Measurements from ENCODE around the gene CYB561A3. TPM values are rescaled to one million over a fixed set of nuclear protein-coding genes. Genes with fewer than 3 reads are reported as not detected.

Gene CYB561A3
- total RNA-seq, 1 experiment from 2014 or later = 96.9 TPM

DNA sequence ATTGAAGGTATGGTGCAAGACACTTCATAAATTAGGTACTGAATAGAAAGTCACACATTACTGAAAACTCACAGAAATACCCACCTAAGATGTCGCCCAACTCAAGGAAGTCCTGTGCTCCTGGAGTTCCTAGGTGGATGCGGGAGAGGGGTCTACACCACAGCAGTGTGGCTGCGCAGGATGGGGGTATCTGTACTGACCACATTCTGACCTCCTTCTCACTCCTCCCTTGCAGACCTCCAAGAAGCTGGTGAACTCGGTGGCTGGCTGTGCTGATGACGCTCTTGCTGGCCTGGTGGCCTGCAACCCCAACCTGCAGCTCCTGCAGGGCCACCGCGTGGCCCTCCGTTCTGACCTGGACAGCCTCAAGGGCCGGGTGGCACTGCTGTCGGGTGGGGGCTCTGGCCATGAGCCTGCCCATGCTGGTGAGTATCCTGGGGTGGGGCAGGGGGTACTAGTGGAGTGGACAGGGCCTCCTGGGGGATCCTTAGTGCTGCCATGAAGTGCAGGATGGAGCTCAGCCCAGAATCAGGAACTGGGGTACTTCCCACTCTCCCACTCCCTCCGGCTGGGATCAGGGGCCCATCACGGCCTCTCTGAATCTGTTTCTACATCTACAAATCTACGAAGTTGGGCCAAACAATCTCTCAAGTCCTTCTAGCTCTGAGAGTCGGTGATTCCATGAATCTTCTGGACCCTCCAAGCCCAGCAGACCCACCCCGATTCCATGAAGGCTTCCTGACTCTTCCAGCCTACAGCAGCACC is 23.8 kb downstream of the CYB561A3 start:
- H3K27me3 ChIP-seq (ENCODE audit: insufficient read depth, low read depth) = no peaks in the 10 kb centered on the region
- H3K79me2 ChIP-seq (ENCODE audit: low read depth) = peaks cover 8% of the 10 kb centered on the region
- H3F3A ChIP-seq (ENCODE audit: insufficient read depth, low read depth) = peaks cover 26% of the 10 kb centered on the region
- H3K9me2 ChIP-seq (ENCODE audit: insufficient read depth) = no peaks in the 10 kb centered on the region
- intact Hi-C loops (cut with micrococcal nuclease; ENCODE audit: unreplicated experiment) = loop anchor here (10.0 kb wide), 2 partner anchors 83 to 177 kb away; no protein-coding TSS in a partner anchor
- H3K4me1 ChIP-seq (replicated peaks; ENCODE audit: insufficient read depth) = peaks cover 17% of the 10 kb centered on the region
- H3K27ac ChIP-seq = no peak overlapping the region
- POLR2A ChIA-PET (ENCODE audit: unreplicated experiment) = interaction anchor here (0.6 kb wide), 2 partner anchors 22 to 35 kb away, joined by 4 to 8 read pairs; no protein-coding TSS in a partner anchor
- no peak for DNase-seq
- H3K9me3 ChIP-seq (ENCODE audit: insufficient read depth, low read depth) = no peaks in the 10 kb centered on the region
- no peak overlapping the region for H3K4me2 ChIP-seq
- H4K20me1 ChIP-seq (ENCODE audit: insufficient read depth) = no peaks in the 10 kb centered on the region
- TF ChIP-seq, protein P1, sequence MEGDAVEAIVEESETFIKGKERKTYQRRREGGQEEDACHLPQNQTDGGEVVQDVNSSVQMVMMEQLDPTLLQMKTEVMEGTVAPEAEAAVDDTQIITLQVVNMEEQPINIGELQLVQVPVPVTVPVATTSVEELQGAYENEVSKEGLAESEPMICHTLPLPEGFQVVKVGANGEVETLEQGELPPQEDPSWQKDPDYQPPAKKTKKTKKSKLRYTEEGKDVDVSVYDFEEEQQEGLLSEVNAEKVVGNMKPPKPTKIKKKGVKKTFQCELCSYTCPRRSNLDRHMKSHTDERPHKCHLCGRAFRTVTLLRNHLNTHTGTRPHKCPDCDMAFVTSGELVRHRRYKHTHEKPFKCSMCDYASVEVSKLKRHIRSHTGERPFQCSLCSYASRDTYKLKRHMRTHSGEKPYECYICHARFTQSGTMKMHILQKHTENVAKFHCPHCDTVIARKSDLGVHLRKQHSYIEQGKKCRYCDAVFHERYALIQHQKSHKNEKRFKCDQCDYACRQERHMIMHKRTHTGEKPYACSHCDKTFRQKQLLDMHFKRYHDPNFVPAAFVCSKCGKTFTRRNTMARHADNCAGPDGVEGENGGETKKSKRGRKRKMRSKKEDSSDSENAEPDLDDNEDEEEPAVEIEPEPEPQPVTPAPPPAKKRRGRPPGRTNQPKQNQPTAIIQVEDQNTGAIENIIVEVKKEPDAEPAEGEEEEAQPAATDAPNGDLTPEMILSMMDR (conservative IDR thresholded peaks at IDR 0.05) = no peak
- TF ChIP-seq EZH2 (IDR thresholded peaks at IDR 0.05; ENCODE audit: low read depth) = no peak
- no peaks in the 10 kb centered on the region for H3K36me3 ChIP-seq (ENCODE audit: low read depth)
- H2AFZ ChIP-seq = no peak overlapping the region
- CTCF ChIA-PET = interaction anchor here (0.6 to 2.3 kb wide), 2 partner anchors 24 to 1878 kb away, joined by 5 to 31 read pairs; partner anchors contain the start of genes CYB561A3 and TMEM138
- H3K4me3 ChIP-seq = no peak overlapping the region
- BruUV-seq (replicated peaks) = no TSS peak

DNA sequence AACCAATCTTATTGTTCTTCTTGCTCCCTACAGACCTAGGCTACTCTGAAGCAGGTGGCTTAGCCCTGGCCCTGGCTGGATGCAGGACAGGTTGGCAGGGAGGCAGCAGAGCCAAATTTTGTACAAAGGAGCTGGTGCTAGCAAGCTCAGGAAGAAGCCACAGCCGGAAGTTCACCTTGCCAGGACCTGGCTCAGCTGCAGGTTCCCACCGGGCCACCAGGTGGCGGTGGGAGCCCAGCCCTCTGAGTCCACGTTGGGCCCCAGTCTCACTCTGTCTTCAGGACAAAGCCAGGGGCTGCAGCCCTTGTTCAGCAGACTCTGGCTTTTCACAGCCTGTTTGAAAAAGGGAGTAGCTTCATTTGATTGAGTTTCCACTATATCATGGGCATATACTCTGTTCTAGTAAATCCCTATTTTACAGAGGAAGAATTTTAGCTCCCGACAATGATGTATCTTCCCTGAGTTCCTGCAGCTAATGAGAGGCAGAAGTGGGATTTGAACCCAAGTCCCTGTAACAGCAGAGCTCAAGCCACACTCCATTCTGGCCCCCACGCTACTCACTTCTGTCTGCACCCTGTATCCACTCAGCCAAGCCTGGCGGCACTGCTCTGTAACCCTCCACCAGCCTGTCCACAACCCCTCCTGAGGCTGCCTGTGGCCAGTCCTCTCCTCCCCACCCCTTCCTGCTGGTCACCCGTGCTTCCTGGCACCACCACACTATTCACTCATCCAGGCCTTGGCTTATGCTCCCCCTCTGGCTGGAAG is 25.3 kb downstream of the CYB561A3 start:
- Histone ChIP-seq H3K79me2 (ENCODE audit: low read depth) (peaks cover 23% of the 10 kb centered on the region), H2AFZ (peak overlapping the region; percentile 58; the same call in 1 of the 2 replicates), H3K4me1 (replicated peaks; ENCODE audit: insufficient read depth) (peaks cover 24% of the 10 kb centered on the region), H3K9me3 (ENCODE audit: insufficient read depth, low read depth) (no peaks in the 10 kb centered on the region), H3K9me2 (ENCODE audit: insufficient read depth) (no peaks in the 10 kb centered on the region), H4K20me1 (ENCODE audit: insufficient read depth) (peaks cover 8% of the 10 kb centered on the region), H3K4me3 (no peak overlapping the region), H3K4me2 (peak overlapping the region; percentile 26; the same call in 1 of the 2 replicates), H3K27ac (peak overlapping the region; percentile 39; the same call in 1 of the 2 replicates), H3K36me3 (ENCODE audit: low read depth) (no peaks in the 10 kb centered on the region), H3F3A (ENCODE audit: insufficient read depth, low read depth) (peaks cover 26% of the 10 kb centered on the region), H3K27me3 (ENCODE audit: insufficient read depth, low read depth) (no peaks in the 10 kb centered on the region)
- POLR2A ChIA-PET (ENCODE audit: unreplicated experiment) = interaction anchor here (0.5 to 0.9 kb wide), 5 partner anchors 25 to 573 kb away, joined by 3 to 13 read pairs (median 4); partner anchors contain the start of genes CYB561A3 and TMEM138
- DNase-seq = peak; percentile 71 to 90
- intact Hi-C loops (cut with micrococcal nuclease; ENCODE audit: unreplicated experiment) = loop anchor here (1.0 to 10.0 kb wide), 4 partner anchors 25 to 178 kb away; partner anchors contain the start of gene CYB561A3
- CTCF ChIA-PET = interaction anchor here (0.6 to 2.3 kb wide), 19 partner anchors 9 to 492 kb away, joined by 3 to 45 read pairs (median 4); partner anchors contain the start of genes CPSF7, CYB561A3, SDHAF2 and TMEM138
- TF ChIP-seq EZH2 (IDR thresholded peaks at IDR 0.05; ENCODE audit: low read depth) = no peak
- TF ChIP-seq, protein P1 (conservative IDR thresholded peaks at IDR 0.05) = peak; percentile 98
- BruUV-seq (replicated peaks) = no TSS peak

DNA sequence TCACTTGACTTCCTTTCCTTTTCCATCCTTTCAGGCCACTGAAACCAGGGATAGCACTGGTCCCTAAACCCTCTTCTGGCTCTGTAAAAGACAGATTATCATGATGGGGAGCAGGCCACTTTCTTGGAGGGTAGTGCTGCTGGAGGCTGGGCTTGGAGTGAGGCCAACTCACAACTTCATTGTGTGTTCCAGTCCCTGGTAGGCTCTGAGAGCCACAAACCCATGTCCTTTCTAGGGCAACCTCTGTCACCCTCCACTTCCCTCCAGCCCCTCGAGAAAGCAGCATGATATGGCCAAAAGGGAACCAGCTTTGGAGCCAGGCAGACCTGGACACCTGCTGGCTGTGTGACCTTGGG is 26.3 kb downstream of the CYB561A3 start:
- Histone ChIP-seq H3K4me3 (no peak overlapping the region), H3K36me3 (ENCODE audit: low read depth) (no peaks in the 10 kb centered on the region), H3K4me1 (replicated peaks; ENCODE audit: insufficient read depth) (peaks cover 34% of the 10 kb centered on the region), H2AFZ (no peak overlapping the region), H4K20me1 (ENCODE audit: insufficient read depth) (peaks cover 16% of the 10 kb centered on the region), H3K27me3 (ENCODE audit: insufficient read depth, low read depth) (no peaks in the 10 kb centered on the region), H3F3A (ENCODE audit: insufficient read depth, low read depth) (peaks cover 26% of the 10 kb centered on the region), H3K79me2 (ENCODE audit: low read depth) (peaks cover 33% of the 10 kb centered on the region), H3K9me3 (ENCODE audit: insufficient read depth, low read depth) (no peaks in the 10 kb centered on the region), H3K4me2 (no peak overlapping the region), H3K9me2 (ENCODE audit: insufficient read depth) (no peaks in the 10 kb centered on the region), H3K27ac (no peak overlapping the region)
- ChIA-PET POLR2A (ENCODE audit: unreplicated experiment) (no interaction called here), CTCF (interaction anchor here (0.7 to 2.0 kb wide), 8 partner anchors 43 to 303 kb away, joined by 3 to 45 read pairs (median 7); partner anchors contain the start of genes CPSF7, SDHAF2 and TMEM216)
- intact Hi-C loops (cut with micrococcal nuclease; ENCODE audit: unreplicated experiment) = loop anchor here (10.0 kb wide), 2 partner anchors 81 to 179 kb away; no protein-coding TSS in a partner anchor
- no peak for DNase-seq
- BruUV-seq (replicated peaks) = no TSS peak
- TF ChIP-seq EZH2 (IDR thresholded peaks at IDR 0.05; ENCODE audit: low read depth) = no peak
- TF ChIP-seq, protein P1 (conservative IDR thresholded peaks at IDR 0.05) = no peak

All from PC-9 (cell line).